ENCODE measurements around the gene ADAM12. TPM values are rescaled to one million over a fixed set of nuclear protein-coding genes. Genes with fewer than 3 reads are reported as not detected.

Gene ADAM12
- total RNA-seq, 4 donors from 2014 or later: 0.26 to 1.6 (median 0.47) TPM; not detected in 1

DNA sequence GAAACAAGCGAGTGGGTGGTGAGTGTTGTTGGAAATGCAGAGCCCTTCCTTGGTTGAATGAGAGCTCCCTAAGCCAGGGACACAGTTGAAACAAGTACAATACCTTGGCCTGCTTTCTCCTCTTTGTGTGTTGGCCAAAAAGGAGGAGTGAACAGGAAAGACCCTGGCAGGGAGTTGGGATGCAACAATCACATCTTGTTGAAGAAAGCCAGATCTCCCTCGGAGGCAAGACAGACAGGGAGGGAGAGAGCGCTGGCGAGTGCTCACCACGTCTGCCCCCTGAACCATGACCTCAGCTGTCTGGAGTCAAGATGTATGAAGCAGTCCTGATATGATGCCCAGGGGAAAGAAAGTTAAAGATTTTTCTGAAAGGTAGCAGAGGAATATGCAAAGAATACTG lies 66.8 kb downstream of the ADAM12 start:
- no peak overlapping the region for H3K4me3 ChIP-seq (ENCODE audit: low read depth, poor library complexity, severe bottlenecking)
- no peak for DNase-seq (ENCODE audit: low spot score in 2 of 2)
- no peak for TF ChIP-seq POLR2A (IDR thresholded peaks at IDR 0.05)
- TF ChIP-seq, protein P1, sequence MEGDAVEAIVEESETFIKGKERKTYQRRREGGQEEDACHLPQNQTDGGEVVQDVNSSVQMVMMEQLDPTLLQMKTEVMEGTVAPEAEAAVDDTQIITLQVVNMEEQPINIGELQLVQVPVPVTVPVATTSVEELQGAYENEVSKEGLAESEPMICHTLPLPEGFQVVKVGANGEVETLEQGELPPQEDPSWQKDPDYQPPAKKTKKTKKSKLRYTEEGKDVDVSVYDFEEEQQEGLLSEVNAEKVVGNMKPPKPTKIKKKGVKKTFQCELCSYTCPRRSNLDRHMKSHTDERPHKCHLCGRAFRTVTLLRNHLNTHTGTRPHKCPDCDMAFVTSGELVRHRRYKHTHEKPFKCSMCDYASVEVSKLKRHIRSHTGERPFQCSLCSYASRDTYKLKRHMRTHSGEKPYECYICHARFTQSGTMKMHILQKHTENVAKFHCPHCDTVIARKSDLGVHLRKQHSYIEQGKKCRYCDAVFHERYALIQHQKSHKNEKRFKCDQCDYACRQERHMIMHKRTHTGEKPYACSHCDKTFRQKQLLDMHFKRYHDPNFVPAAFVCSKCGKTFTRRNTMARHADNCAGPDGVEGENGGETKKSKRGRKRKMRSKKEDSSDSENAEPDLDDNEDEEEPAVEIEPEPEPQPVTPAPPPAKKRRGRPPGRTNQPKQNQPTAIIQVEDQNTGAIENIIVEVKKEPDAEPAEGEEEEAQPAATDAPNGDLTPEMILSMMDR (IDR thresholded peaks at IDR 0.05): no peak
- 72 to 79% methylated on average over 5 of the region's 5 CpGs for WGBS, 2 donors
- intact Hi-C loops (cut with DNase I; ENCODE audit: low total_unique reads): no loop called here

DNA sequence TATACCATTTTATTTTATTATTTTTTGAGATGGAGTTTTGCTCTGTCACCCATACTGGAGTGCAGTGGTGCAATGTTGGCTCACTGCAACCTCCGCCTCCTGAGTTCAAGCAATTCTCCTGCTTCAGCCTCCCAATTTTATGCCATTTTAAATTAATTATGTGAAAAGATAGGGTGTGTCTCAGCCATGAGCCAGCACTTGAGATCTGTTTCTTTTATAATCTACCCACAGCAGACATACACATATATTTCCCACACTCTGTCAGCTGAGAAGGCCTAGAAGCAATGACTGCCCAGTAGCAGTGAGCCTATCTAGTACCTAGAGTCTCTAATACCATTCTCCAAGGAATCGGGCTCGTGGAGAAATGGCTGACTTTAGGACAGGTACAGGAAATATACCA lies 70.5 kb downstream of the ADAM12 start:
- no peak for DNase-seq (ENCODE audit: low spot score in 2 of 2)
- intact Hi-C loops (cut with DNase I; ENCODE audit: low total_unique reads): no loop called here
- TF ChIP-seq POLR2A (IDR thresholded peaks at IDR 0.05): no peak
- TF ChIP-seq, protein P1 (IDR thresholded peaks at IDR 0.05): no peak
- H3K4me3 ChIP-seq (ENCODE audit: low read depth, poor library complexity, severe bottlenecking): no peak overlapping the region
- 77 to 89% methylated on average over 3 of the region's 3 CpGs for WGBS, 2 donors

DNA sequence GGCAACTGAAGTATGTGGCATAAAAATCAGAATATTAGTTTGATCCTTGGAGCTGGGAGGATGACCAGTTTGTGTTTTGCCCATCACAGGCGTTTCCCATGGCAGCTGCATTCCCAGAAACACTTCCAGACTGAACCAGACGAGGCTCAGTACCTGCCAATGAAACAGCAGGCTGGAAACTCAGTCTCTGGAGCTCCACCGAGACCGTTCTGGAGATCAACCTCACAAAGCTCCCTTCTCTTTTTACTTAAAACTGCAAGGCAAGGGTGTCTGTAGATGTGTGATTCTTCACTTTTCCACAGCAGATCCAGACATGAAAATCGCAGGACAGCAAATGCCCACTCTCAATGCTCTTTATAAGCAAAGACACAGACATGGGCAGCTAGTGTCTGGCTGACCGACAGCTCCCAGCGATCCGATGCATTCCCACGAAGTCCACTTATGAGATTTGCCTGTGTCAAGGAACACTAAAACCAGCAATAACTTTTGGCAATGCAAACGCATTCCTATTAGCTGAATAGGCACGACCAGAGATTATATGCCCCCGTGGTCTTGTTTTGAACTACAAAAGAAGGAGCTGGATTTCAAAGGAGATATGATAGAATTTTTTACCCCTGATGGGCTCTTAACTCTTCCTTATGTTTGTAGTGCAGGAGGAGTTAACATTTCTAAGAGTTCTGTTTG lies 72.6 kb downstream of the ADAM12 start:
- intact Hi-C loops (cut with DNase I; ENCODE audit: low total_unique reads): no loop called here
- no peak overlapping the region for H3K4me3 ChIP-seq (ENCODE audit: low read depth, poor library complexity, severe bottlenecking)

DNA sequence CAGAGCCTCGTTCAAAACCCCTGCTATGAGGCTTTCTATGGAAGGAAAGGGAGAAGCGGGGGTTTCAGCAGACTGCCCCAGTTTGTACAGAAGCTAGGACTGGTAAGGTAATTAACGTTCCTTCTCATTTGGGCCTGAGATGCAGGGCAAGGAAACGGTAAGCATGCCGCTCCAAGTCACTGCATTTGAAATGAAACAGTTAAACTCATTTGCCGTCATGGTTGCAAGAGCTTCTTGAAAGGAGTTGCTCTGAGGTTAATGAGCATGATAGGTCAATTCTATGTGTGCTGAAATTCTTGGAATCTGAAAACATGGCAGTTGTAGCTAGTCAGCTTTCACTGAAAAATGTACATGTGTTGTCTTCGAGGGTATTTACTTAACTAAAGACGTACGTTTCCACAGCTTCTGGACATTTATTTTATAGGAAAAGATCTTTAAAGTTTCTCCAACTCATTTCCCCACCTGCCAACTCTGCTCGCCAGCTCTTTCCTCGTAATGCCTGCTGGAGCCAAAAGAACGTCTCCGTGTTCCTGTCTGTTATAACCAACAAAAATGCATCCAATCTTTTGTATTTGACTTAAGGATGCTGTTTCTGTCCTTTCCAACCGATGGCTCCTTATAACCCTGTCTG lies 73.3 kb downstream of the ADAM12 start:
- intact Hi-C loops (cut with DNase I; ENCODE audit: low total_unique reads): no loop called here
- H3K4me3 ChIP-seq (ENCODE audit: low read depth, poor library complexity, severe bottlenecking): no peak overlapping the region
- DNase-seq (ENCODE audit: low spot score in 2 of 2): no peak
- TF ChIP-seq, protein P1 (IDR thresholded peaks at IDR 0.05): no peak
- no peak for TF ChIP-seq POLR2A (IDR thresholded peaks at IDR 0.05)
- 71 to 72% methylated on average over 14 of the region's 14 CpGs for WGBS, 2 donors

More for the DNA sequence above, 72.6 kb downstream of the ADAM12 start:
- DNase-seq (ENCODE audit: low spot score in 2 of 2): no peak
- no peak for TF ChIP-seq POLR2A (IDR thresholded peaks at IDR 0.05)
- TF ChIP-seq, protein P1 (IDR thresholded peaks at IDR 0.05): no peak
- WGBS, 2 donors: 43 to 61% methylated on average over 12 of the region's 12 CpGs

DNA sequence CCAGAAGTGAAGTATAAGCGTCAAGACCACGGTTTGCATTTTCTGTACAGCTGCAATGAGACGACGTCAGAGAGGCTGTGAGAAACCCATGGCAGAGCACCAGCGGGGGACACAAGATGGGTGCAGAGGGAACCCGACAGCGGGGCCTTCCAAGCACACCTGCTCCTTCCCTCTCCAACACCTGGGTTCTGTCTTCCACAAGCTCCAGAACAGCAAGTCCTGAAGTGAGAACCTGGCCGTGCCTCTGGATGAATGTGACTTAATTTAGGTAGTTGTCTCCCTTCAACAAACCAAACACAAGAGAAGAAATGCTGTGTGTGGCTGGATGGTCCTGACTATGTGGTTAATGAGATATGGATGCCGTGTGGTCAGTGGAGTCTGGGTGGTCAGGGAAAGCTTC lies 76.1 kb downstream of the ADAM12 start:
- WGBS, 2 donors: 95 to 96% methylated on average over 9 of the region's 9 CpGs

More for the DNA sequence above, 76.1 kb downstream of the ADAM12 start:
- no peak overlapping the region for H3K4me3 ChIP-seq (ENCODE audit: low read depth, poor library complexity, severe bottlenecking)
- TF ChIP-seq POLR2A (IDR thresholded peaks at IDR 0.05): no peak
- TF ChIP-seq, protein P1 (IDR thresholded peaks at IDR 0.05): no peak
- intact Hi-C loops (cut with DNase I; ENCODE audit: low total_unique reads): no loop called here
- DNase-seq (ENCODE audit: low spot score in 2 of 2): no peak
